Calu3 (cell line): Measurements from ENCODE around the gene SND1. TPM values are rescaled to one million over a fixed set of nuclear protein-coding genes. Genes with fewer than 3 reads are reported as not detected.

ENCODE experiments used
- BruUV-seq: library from RNA; stranded (reverse); fragments of 400-500 nt; replicated peaks from 2 replicates; lab custom pipeline; 2021; lab: Mats Ljungman, UMichigan
- CTCF ChIA-PET: fragments of 300-600 bp; sonication (Branson Sonifier 250); formaldehyde crosslinking; loops from one replicate; lab custom pipeline; 2022; ENCODE audit warnings: antibody characterized with exemption; lab: Charles Lee
- DNase-seq: peaks from one replicate; pipeline ENCODE4 v3.0.0; 2022
- H3K27ac Mint-ChIP-seq: one replicate; pipeline ENCODE4 v1.8.0; 2022; ENCODE audit warnings: mixed read lengths; ENCODE audit not compliant: unreplicated experiment
- H3K27me3 Mint-ChIP-seq: one replicate; pipeline ENCODE4 v1.8.0; 2022; ENCODE audit warnings: mixed read lengths; ENCODE audit not compliant: unreplicated experiment
- H3K36me3 Mint-ChIP-seq: one replicate; pipeline ENCODE4 v1.8.0; 2022; ENCODE audit warnings: mild to moderate bottlenecking, moderate library complexity, mixed read lengths; ENCODE audit not compliant: insufficient read depth, unreplicated experiment
- H3K4me1 Mint-ChIP-seq: one replicate; pipeline ENCODE4 v1.8.0; 2022; ENCODE audit warnings: mild to moderate bottlenecking, low read depth, mixed read lengths; ENCODE audit not compliant: unreplicated experiment
- H3K4me3 Mint-ChIP-seq: one replicate; pipeline ENCODE4 v1.8.0; 2022; ENCODE audit warnings: mild to moderate bottlenecking, low read depth, moderate library complexity, mixed read lengths; ENCODE audit not compliant: unreplicated experiment
- H3K9me3 Mint-ChIP-seq: one replicate; pipeline ENCODE4 v1.8.0; 2022; ENCODE audit warnings: low read depth, mixed read lengths; ENCODE audit not compliant: unreplicated experiment
- CTCF ChIP-seq: fragments of 200-600 bp; IDR thresholded peaks from one replicate; pipeline ENCODE4 v1.8.0; 2022; ENCODE audit warnings: antibody characterized with exemption; ENCODE audit not compliant: unreplicated experiment
- intact Hi-C: fragments of 100-400 bp; cut with micrococcal nuclease; formaldehyde crosslinking; loops from one replicate; pipeline ENCODE4 v1.10.0; 2022; ENCODE audit not compliant: unreplicated experiment
- total RNA-seq: library from RNA; stranded (reverse); gene quantifications from 2 replicates; pipeline ENCODE4 v1.2.3, GENCODE V29; 2022

SND1 gene
- total RNA-seq, 1 experiment from 2014 or later, result 205 TPM

DNA sequence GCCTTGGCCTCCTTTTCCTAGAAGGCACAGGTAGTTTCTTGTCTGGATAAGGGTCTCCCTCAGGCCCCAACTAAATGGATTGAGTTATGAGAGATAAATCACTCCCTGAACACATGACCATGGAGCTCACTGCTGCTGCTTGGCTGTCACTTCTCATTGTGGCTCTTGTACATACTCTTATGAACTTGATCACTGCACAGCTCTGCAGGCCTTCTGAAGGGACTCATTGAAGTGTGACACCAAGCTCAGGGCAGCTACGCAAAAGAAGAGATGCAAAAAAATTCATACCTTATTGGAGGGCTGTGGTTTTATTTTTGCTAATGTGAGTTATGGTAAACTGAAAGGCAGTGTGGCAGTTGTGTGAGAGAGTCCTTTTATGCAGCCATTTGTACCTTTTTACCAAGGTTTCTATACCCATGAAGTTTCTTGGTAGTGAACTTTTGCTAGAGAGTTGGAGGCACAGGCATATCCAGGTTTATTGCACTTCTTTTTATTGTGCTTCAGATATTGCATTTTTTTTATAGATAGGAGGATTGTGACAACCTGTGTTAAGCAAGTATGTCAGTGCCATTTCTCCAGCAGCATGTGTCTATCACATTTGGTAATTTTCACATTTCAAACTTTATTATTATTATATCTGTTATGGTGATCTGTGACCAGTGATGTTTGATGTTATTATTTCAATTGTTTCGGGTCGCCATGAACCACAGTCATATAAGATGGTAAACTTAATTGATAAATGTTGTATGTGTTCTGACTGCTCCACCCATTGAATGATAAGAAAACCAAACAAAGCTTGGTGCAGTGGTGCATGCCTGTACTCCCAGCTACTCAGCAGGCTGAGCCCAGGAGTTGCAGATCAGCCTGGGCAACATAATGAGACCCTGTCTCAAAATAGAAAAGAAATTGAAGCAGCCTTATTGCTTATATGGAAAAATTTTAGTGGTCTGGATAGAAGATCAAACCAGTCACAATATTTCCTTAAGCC lies 278.6 kb downstream of the SND1 start:
- H3K4me3 Mint-ChIP-seq, result no peak overlapping the region
- peaks cover 8% of the 10 kb centered on the region for H3K36me3 Mint-ChIP-seq
- intact Hi-C loops, result no loop called here
- H3K9me3 Mint-ChIP-seq, result no peaks in the 10 kb centered on the region
- H3K27ac Mint-ChIP-seq, result no peak overlapping the region
- no peaks in the 10 kb centered on the region for H3K27me3 Mint-ChIP-seq
- CTCF ChIA-PET, result no interaction called here
- BruUV-seq, result no TSS peak
- no peak for TF ChIP-seq CTCF
- H3K4me1 Mint-ChIP-seq, result peaks cover 8% of the 10 kb centered on the region
- DNase-seq, result no peak

DNA sequence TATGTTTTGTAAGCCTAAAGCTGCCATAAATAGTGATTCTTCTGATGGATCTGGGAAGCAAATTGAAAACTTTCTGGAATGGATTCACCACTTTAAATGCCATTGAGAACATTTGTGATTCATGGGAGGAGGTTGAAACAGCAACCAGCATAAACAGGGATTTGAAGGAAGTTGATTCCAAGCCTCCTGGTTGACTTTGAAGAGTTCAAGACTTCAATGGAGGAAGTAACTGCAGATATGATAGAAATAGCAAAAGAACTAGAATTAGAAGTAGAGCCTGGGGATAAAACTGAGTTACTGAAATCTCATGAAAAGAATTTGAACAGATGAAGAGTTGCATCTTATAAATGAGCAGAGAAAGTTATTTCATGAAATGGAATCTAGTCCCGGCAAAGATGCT lies 280.1 kb downstream of the SND1 start:
- no peaks in the 10 kb centered on the region for H3K9me3 Mint-ChIP-seq

DNA sequence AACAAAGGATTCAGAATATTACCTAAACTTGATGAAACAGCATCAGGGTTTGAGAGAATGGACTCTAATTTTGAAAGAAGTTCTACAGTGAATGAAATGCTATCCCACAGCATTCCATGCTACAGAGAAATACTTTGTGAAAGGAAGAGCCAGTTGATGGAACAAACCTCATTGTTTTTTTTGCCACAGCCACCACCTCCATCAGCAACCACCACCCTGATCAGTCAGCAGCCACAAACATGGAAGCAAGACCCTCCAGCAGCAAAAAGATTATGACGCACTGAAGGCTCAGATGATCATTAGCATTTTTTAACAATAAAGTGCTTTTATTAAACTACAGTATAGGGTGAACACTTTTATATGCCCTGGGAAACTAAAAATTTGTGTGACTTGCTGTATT lies 280.5 kb downstream of the SND1 start:
- H3K27ac Mint-ChIP-seq, result no peak overlapping the region
- peaks cover 13% of the 10 kb centered on the region for H3K36me3 Mint-ChIP-seq
- intact Hi-C loops, result no loop called here
- CTCF ChIA-PET, result no interaction called here
- H3K9me3 Mint-ChIP-seq, result no peaks in the 10 kb centered on the region
- no peak for DNase-seq
- H3K4me3 Mint-ChIP-seq, result no peak overlapping the region
- TF ChIP-seq CTCF, result no peak
- no peaks in the 10 kb centered on the region for H3K27me3 Mint-ChIP-seq
- no TSS peak for BruUV-seq
- peaks cover 11% of the 10 kb centered on the region for H3K4me1 Mint-ChIP-seq

More for the DNA sequence above, 280.1 kb downstream of the SND1 start:
- BruUV-seq, result no TSS peak
- Mint-ChIP-seq H3K4me3 (no peak overlapping the region), H3K27me3 (no peaks in the 10 kb centered on the region), H3K4me1 (peaks cover 10% of the 10 kb centered on the region), H3K27ac (no peak overlapping the region), H3K36me3 (peaks cover 13% of the 10 kb centered on the region)
- intact Hi-C loops, result no loop called here
- DNase-seq, result no peak
- TF ChIP-seq CTCF, result no peak
- CTCF ChIA-PET, result no interaction called here

GRCh38 chr7:127933146-127933545 lies 281.2 kb downstream of the SND1 start:
- no TSS peak for BruUV-seq
- H3K4me3 Mint-ChIP-seq, result no peak overlapping the region
- no peak overlapping the region for H3K27ac Mint-ChIP-seq
- H3K27me3 Mint-ChIP-seq, result no peaks in the 10 kb centered on the region
- peaks cover 13% of the 10 kb centered on the region for H3K36me3 Mint-ChIP-seq
- CTCF ChIA-PET, result no interaction called here
- H3K4me1 Mint-ChIP-seq, result peaks cover 15% of the 10 kb centered on the region
- intact Hi-C loops, result no loop called here
- H3K9me3 Mint-ChIP-seq, result no peaks in the 10 kb centered on the region
- no peak for DNase-seq
- TF ChIP-seq CTCF, result no peak
